SK-N-SH treated with all-trans-retinoic acid at 6 μM for 48 hours (cell line): ENCODE results near the gene SCFD2.

Source experiments
- ATAC-seq: fragments of 200-7000 bp; cut with Tn5 transposase; 3 replicates; pipeline ENCODE4 v1.9.1; 2020; ENCODE audit warnings: mild to moderate bottlenecking, moderate library complexity
- CREB5 ChIP-seq: fragments of 250-450 bp; sonication (Bioruptor Pico); IDR thresholded peaks from 2 replicates; pipeline ENCODE4 v1.5.1; 2020; ENCODE audit warnings: low read depth, mild to moderate bottlenecking, moderate library complexity
- CSDC2 ChIP-seq: fragments of 250-450 bp; sonication (Bioruptor Pico); IDR thresholded peaks from 2 replicates; pipeline ENCODE4 v1.5.0; 2020; ENCODE audit warnings: mild to moderate bottlenecking, moderate library complexity
- CSRNP3 ChIP-seq: fragments of 250-450 bp; sonication (Bioruptor Pico); IDR thresholded peaks from 2 replicates; pipeline ENCODE4 v1.5.1; 2021; ENCODE audit warnings: mild to moderate bottlenecking, moderate library complexity
- ESRRG ChIP-seq: fragments of 250-450 bp; sonication (Bioruptor Pico); IDR thresholded peaks from 2 replicates; pipeline ENCODE4 v1.6.1; 2021; ENCODE audit warnings: mild to moderate bottlenecking
- ISL1 ChIP-seq: fragments of 250-450 bp; sonication (Bioruptor Pico); IDR thresholded peaks from 2 replicates; pipeline ENCODE4 v2.1.2; 2022; ENCODE audit warnings: mild to moderate bottlenecking, moderate library complexity
- POU6F1 ChIP-seq: fragments of 250-450 bp; sonication (Bioruptor Pico); IDR thresholded peaks from 2 replicates; pipeline ENCODE4 v1.8.0; 2021; ENCODE audit warnings: low read depth, mild to moderate bottlenecking, moderate library complexity, borderline replicate concordance
- RARB ChIP-seq: fragments of 250-450 bp; sonication (Bioruptor Pico); IDR thresholded peaks from 2 replicates; pipeline ENCODE4 v1.8.0; 2021; ENCODE audit warnings: mild to moderate bottlenecking, moderate library complexity
- SNAI2 ChIP-seq: fragments of 250-450 bp; sonication (Bioruptor Pico); IDR thresholded peaks from 2 replicates; pipeline ENCODE4 v1.5.0; 2020; ENCODE audit warnings: mild to moderate bottlenecking, moderate library complexity
- TCF4 ChIP-seq: fragments of 250-450 bp; sonication (Bioruptor Pico); IDR thresholded peaks from 2 replicates; pipeline ENCODE4 v1.8.0; 2021; ENCODE audit warnings: mild to moderate bottlenecking, moderate library complexity, borderline replicate concordance
- TOX ChIP-seq: fragments of 250-450 bp; sonication (Bioruptor Pico); IDR thresholded peaks from 2 replicates; pipeline ENCODE4 v1.8.0; 2021; ENCODE audit warnings: mild to moderate bottlenecking, moderate library complexity, borderline replicate concordance
- TSHZ2 ChIP-seq: fragments of 250-450 bp; sonication (Bioruptor Pico); IDR thresholded peaks from 2 replicates; pipeline ENCODE4 v1.5.0; 2020; ENCODE audit warnings: mild to moderate bottlenecking, moderate library complexity
- ZC3H10 ChIP-seq: fragments of 250-450 bp; sonication (Bioruptor Pico); IDR thresholded peaks from 2 replicates; pipeline ENCODE4 v1.5.1; 2021; ENCODE audit warnings: mild to moderate bottlenecking, moderate library complexity
- ZFP30 ChIP-seq: fragments of 450-650 bp; formaldehyde crosslinking; IDR thresholded peaks from 2 replicates; pipeline ENCODE4 v1.5.0; 2022; ENCODE audit warnings: mild to moderate bottlenecking, moderate library complexity
- ZNF70 ChIP-seq: fragments of 450-650 bp; formaldehyde crosslinking; IDR thresholded peaks from 2 replicates; pipeline ENCODE4 v1.5.0; 2020; ENCODE audit warnings: mild to moderate bottlenecking, moderate library complexity

The SCFD2 gene

GRCh38 chr4:52989865-52990264 is 376.0 kb downstream of the SCFD2 start:
- no peak for ATAC-seq
- peak; percentile 90; the same call in 1 of the 2 replicates for TF ChIP-seq TSHZ2 (CRISPR knock-in tag)
- TF ChIP-seq RARB (CRISPR knock-in tag) = no peak
- peak; percentile 25; the same call in 1 of the 2 replicates for TF ChIP-seq ISL1
- no peak for TF ChIP-seq TOX
- peak; percentile 52; the same call in 1 of the 2 replicates for TF ChIP-seq TCF4

GRCh38 chr4:52987392-52988056 is 378.3 kb downstream of the SCFD2 start:
- no peak for ATAC-seq
- TF ChIP-seq ZNF70 (CRISPR knock-in tag) (no peak), SNAI2 (CRISPR knock-in tag) (0 out of 2 replicates have a peak, but pooled peaks have one; percentile 50), TSHZ2 (CRISPR knock-in tag) (0 out of 2 replicates have a peak, but pooled peaks have one; percentile 32), CSRNP3 (CRISPR knock-in tag) (no peak), CSDC2 (CRISPR knock-in tag) (no peak), ZFP30 (no peak), CREB5 (no peak)

- ATAC-seq = peak; percentile 18; the same call in 2 of the 3 replicates
- TF ChIP-seq ZFP30 (no peak), SNAI2 (CRISPR knock-in tag) (no peak), TCF4 (no peak), POU6F1 (CRISPR knock-in tag) (no peak), TOX (no peak), ZC3H10 (no peak), CSRNP3 (CRISPR knock-in tag) (no peak), CREB5 (no peak), ESRRG (CRISPR knock-in tag) (no peak)
Measured at GRCh38 chr4:52984462-52984881, 381.4 kb downstream of the SCFD2 start.
